Mucosa of descending colon (tissue), 3 donors: ENCODE measurements around the gene PSMD14. TPM values are rescaled to one million over a fixed set of nuclear protein-coding genes. Genes with fewer than 3 reads are reported as not detected.

ENCODE experiments used
- ATAC-seq: fragments of 200-7000 bp; cut with Tn5 transposase; one replicate; pipeline ENCODE4 v1.9.1; 2020; ENCODE audit warnings: mild to moderate bottlenecking, moderate library complexity
- DNase-seq, 3 donors: peaks; one replicate each; pipeline ENCODE4 v3.0.0-alpha.2; 2020
- H3K36me3 ChIP-seq: fragments of 200-600 bp; one replicate; pipeline ENCODE4 v1.8.0; 2021; ENCODE audit warnings: low read depth, mild to moderate bottlenecking
- H3K4me1 ChIP-seq: fragments of 200-600 bp; one replicate; pipeline ENCODE4 v1.8.0; 2021; ENCODE audit warnings: low read depth, mild to moderate bottlenecking
- H3K4me3 ChIP-seq: fragments of 200-600 bp; one replicate; pipeline ENCODE4 v1.8.0; 2021; ENCODE audit warnings: mild to moderate bottlenecking
- H3K9me3 ChIP-seq: fragments of 200-600 bp; one replicate; pipeline ENCODE4 v1.8.0; 2021; ENCODE audit warnings: mild to moderate bottlenecking
- CTCF ChIP-seq: fragments of 200-600 bp; IDR thresholded peaks from one replicate; pipeline ENCODE4 v1.8.0; 2022; ENCODE audit warnings: antibody characterized with exemption, mild to moderate bottlenecking
- intact Hi-C, 2 donors: fragments of 100-400 bp; cut with DNase I in 1 of 2; cut with micrococcal nuclease in 1 of 2; formaldehyde crosslinking; loops; one replicate each; pipeline versions ENCODE4 v1.11.0 to v1.11.1; 2022; cut with DNase I, micrococcal nuclease
- total RNA-seq, 3 donors: library from RNA; stranded (reverse); fragmentation: NEBNext Ultra II Directional in 2 of 3; extraction: Animal tissue kit (Norgen Biotek cat#: 25700) in 2 of 3; gene quantifications; one replicate each; pipeline versions ENCODE4 v1.2.1 to v1.2.4, GENCODE V29; 2021 to 2023
- donor health status: DM: no; HTN: no; CAD: no; lungs with moderate emphysema.
- donor health status: DM: no; HTN: no; CAD: no.
- donor health status: DM: no; HTN: yes; CAD: no.

Gene PSMD14
- total RNA-seq, 3 donors from 2014 or later: 25.0 to 37.8 (median 30.0) TPM

GRCh38 chr2:161448431-161448830 lies 140.2 kb downstream of the PSMD14 start:
- TF ChIP-seq CTCF: no peak
- Histone ChIP-seq H3K4me1 (no peaks in the 10 kb centered on the region), H3K4me3 (no peak overlapping the region), H3K36me3 (no peaks in the 10 kb centered on the region), H3K9me3 (no peaks in the 10 kb centered on the region)
- no peak for ATAC-seq
- intact Hi-C loops: no loop called here
- no peak for DNase-seq

Other genes starting within 250 kb of the PSMD14 start
- 10 to 100 TPM; 57.2 to 77.6 (median 57.2) TPM for gene TANK, start 148.0 kb upstream of the PSMD14 start, total RNA-seq
- not detected for gene TBR1, start 107.9 kb downstream of the PSMD14 start, total RNA-seq